ENCODE data around the gene CRTAC1. TPM values are rescaled to one million over a fixed set of nuclear protein-coding genes. Genes with fewer than 3 reads are reported as not detected.

CRTAC1 gene
- total RNA-seq, 1 experiment from 2014 or later: not detected

GRCh38 chr10:97904018-97904381 is 126.4 kb downstream of the CRTAC1 start:
- DNase-seq (ENCODE audit: extremely low read depth, low read depth): no peak

- DNase-seq (ENCODE audit: extremely low read depth, low read depth): no peak
Measured at GRCh38 chr10:97903128-97904017, 127.0 kb downstream of the CRTAC1 start.

GRCh38 chr10:97901381-97901780 is 129.0 kb downstream of the CRTAC1 start:
- DNase-seq (ENCODE audit: extremely low read depth, low read depth): no peak

GRCh38 chr10:97898429-97898828 is 132.0 kb downstream of the CRTAC1 start:
- no peak for DNase-seq (ENCODE audit: extremely low read depth, low read depth)

- DNase-seq (ENCODE audit: extremely low read depth, low read depth): no peak
Measured at GRCh38 chr10:97896756-97897358, 133.6 kb downstream of the CRTAC1 start.

- DNase-seq (ENCODE audit: extremely low read depth, low read depth): no peak
Measured at GRCh38 chr10:97895915-97896314, 134.5 kb downstream of the CRTAC1 start.

- no peak for DNase-seq (ENCODE audit: extremely low read depth, low read depth)
Measured at GRCh38 chr10:97895084-97895483, 135.3 kb downstream of the CRTAC1 start.

- DNase-seq (ENCODE audit: extremely low read depth, low read depth): no peak
Measured at GRCh38 chr10:97894092-97894491, 136.3 kb downstream of the CRTAC1 start.

GRCh38 chr10:97892939-97893338 is 137.5 kb downstream of the CRTAC1 start:
- DNase-seq (ENCODE audit: extremely low read depth, low read depth): no peak

- no peak for DNase-seq (ENCODE audit: extremely low read depth, low read depth)
Measured at GRCh38 chr10:97892506-97892905, 137.9 kb downstream of the CRTAC1 start.

- DNase-seq (ENCODE audit: extremely low read depth, low read depth): no peak
Measured at GRCh38 chr10:97891497-97892167, 138.8 kb downstream of the CRTAC1 start.

GRCh38 chr10:97889461-97890265 is 140.8 kb downstream of the CRTAC1 start:
- peak; percentile 81 for DNase-seq (ENCODE audit: extremely low read depth, low read depth)

- peak; percentile 44 for DNase-seq (ENCODE audit: extremely low read depth, low read depth)
Measured at GRCh38 chr10:97888641-97889262, 141.7 kb downstream of the CRTAC1 start.

- DNase-seq (ENCODE audit: extremely low read depth, low read depth): no peak
Measured at GRCh38 chr10:97888134-97888533, 142.3 kb downstream of the CRTAC1 start.

GRCh38 chr10:97887399-97887798 is 143.0 kb downstream of the CRTAC1 start:
- DNase-seq (ENCODE audit: extremely low read depth, low read depth): no peak

GRCh38 chr10:97886286-97886685 is 144.1 kb downstream of the CRTAC1 start:
- no peak for DNase-seq (ENCODE audit: extremely low read depth, low read depth)

- no peak for DNase-seq (ENCODE audit: extremely low read depth, low read depth)
Measured at GRCh38 chr10:97883092-97883485, 147.3 kb downstream of the CRTAC1 start.

GRCh38 chr10:97882142-97883091 is 148.0 kb downstream of the CRTAC1 start:
- peak; percentile 64 for DNase-seq (ENCODE audit: extremely low read depth, low read depth)

GRCh38 chr10:97880109-97880508 is 150.3 kb downstream of the CRTAC1 start:
- DNase-seq (ENCODE audit: extremely low read depth, low read depth): no peak
